Common myeloid progenitor, CD34-positive (primary cell): ENCODE results near the gene CACNB2.

Experiments
- CTCF ChIA-PET: fragments of 350-600 bp; sonication (Branson Sonifier 250); formaldehyde crosslinking; loops from one replicate; lab custom pipeline; 2021; ENCODE audit warnings: antibody characterized with exemption; lab: Charles Lee
- POLR2A ChIA-PET: fragments of 350-600 bp; sonication (Branson Sonifier 250); formaldehyde crosslinking; loops from one replicate; lab custom pipeline; 2021; ENCODE audit warnings: antibody characterized with exemption; lab: Charles Lee
- DNase-seq, 3 donors: peaks; one replicate each; pipeline versions ENCODE4 v3.0.0 to v3.0.0-alpha.2; 2013
- H3K27ac ChIP-seq, 2 experiments: 1 replicate in 1 of 2; 2 replicates in 1 of 2; pipeline ENCODE4 v1.7.0; 2013; ENCODE audit warnings: inconsistent platforms in 2 of 2, low read length in 2 of 2, mild to moderate bottlenecking in 2 of 2, low read depth in 1 of 2, moderate library complexity in 1 of 2; ENCODE audit not compliant: severe bottlenecking in 2 of 2, insufficient read depth in 1 of 2, poor library complexity in 1 of 2
- H3K27me3 ChIP-seq, 5 experiments: replicated peaks in 2 of 5; 1 replicate in 3 of 5; 2 replicates in 2 of 5; pipeline versions ENCODE4 v1.6.1 to v1.7.0; 2013; ENCODE audit warnings: low read length in 4 of 5, mild to moderate bottlenecking in 2 of 5, moderate library complexity in 2 of 5, inconsistent platforms in 1 of 5; ENCODE audit not compliant: insufficient read depth in 5 of 5, control insufficient read depth in 4 of 5
- H3K36me3 ChIP-seq, 4 experiments: 1 replicate in 2 of 4; 2 replicates in 2 of 4; pipeline versions ENCODE4 v1.6.1 to v1.7.0; 2013; ENCODE audit warnings: low read length in 3 of 4, control low read depth in 1 of 4, mild to moderate bottlenecking in 1 of 4; ENCODE audit not compliant: control insufficient read depth in 4 of 4, insufficient read depth in 4 of 4
- H3K4me1 ChIP-seq, 4 experiments: 1 replicate in 3 of 4; 2 replicates in 1 of 4; pipeline versions ENCODE4 v1.6.1 to v1.7.1; 2013; ENCODE audit warnings: low read length in 3 of 4, mild to moderate bottlenecking in 3 of 4, control low read depth in 1 of 4, inconsistent platforms in 1 of 4, moderate library complexity in 1 of 4; ENCODE audit not compliant: control insufficient read depth in 4 of 4, insufficient read depth in 4 of 4; ENCODE audit errors: control extremely low read depth in 1 of 4
- H3K4me3 ChIP-seq, 7 experiments: 1 replicate in 4 of 7; 2 replicates in 3 of 7; pipeline versions ENCODE4 v1.5.1 to v1.7.0; 2013; ENCODE audit warnings: mild to moderate bottlenecking in 7 of 7, low read length in 6 of 7, moderate library complexity in 6 of 7, inconsistent platforms in 2 of 7, low read depth in 2 of 7, control low read depth in 1 of 7; ENCODE audit not compliant: insufficient read depth in 4 of 7, control insufficient read depth in 1 of 7; ENCODE audit errors: extremely low read depth in 1 of 7
- H3K9me3 ChIP-seq, 5 experiments: 1 replicate in 4 of 5; 2 replicates in 1 of 5; pipeline versions ENCODE4 v1.6.1 to v1.7.1; 2013; ENCODE audit warnings: low read length in 4 of 5, mild to moderate bottlenecking in 2 of 5, inconsistent platforms in 1 of 5, low read depth in 1 of 5, moderate library complexity in 1 of 5; ENCODE audit not compliant: control insufficient read depth in 4 of 5, insufficient read depth in 2 of 5; ENCODE audit errors: control extremely low read depth in 1 of 5
- WGBS: methylation state at CpG from one replicate; pipeline ENCODE4 v1.1.5; 2013; ENCODE audit not compliant: insufficient coverage; 5-methylcytosine and 5-hydroxymethylcytosine counted together

CACNB2 gene

DNA sequence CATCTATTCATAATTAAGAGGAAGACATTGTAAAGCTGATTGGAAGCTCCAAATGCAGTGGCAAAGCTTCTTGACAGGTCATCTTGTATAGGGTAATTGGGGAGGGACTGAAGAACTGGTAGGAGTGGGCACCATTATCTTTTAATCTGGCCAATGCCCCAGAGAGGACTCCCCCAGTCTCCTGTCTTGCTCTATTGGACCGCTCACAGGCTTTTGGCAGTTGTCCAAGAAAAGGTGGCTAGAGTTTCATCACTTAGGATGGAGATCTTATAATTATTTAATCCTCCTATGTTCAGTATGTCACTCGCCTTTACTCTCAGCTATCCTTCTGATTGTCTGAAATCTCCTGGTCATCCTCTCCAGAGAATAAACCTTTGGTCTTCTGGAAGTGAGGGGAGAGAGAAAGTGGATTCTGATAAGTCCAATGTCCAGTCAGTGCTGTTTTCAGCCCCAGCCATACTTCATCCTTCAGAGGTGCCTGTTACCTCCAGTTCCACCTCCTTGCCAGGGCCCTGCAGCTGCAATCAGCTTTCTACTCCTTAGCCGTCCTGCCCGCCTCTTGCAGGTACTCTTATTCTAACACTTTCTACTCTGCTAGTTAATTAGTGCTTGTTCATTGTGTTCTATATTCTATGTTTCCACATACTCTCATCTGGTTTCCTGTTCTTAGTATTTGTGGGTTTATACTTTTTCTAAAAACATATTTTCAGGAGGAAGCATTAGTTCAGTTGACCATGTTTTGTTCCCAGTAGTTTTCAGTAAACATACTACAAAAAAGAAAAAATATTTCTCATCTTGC lies 269.6 kb downstream of the CACNB2 start:
- Histone ChIP-seq H3K36me3 (peaks cover 0 to 2% (median 0%) of the 10 kb centered on the region in 4 experiments), H3K4me3 (peak overlapping the region in 1 of 7 experiments; percentile 28), H3K4me1 (peaks cover 0 to 10% (median 3%) of the 10 kb centered on the region in 4 experiments), H3K27ac (no peak overlapping the region), H3K9me3 (no peaks in the 10 kb centered on the region), H3K27me3 (no peaks in the 10 kb centered on the region)
- no CpG with 5 or more reads among the region's 4 CpGs for WGBS
- DNase-seq: peak in 1 of 3 donors; percentile 13
- POLR2A ChIA-PET: no interaction called here
- CTCF ChIA-PET: no interaction called here

DNA sequence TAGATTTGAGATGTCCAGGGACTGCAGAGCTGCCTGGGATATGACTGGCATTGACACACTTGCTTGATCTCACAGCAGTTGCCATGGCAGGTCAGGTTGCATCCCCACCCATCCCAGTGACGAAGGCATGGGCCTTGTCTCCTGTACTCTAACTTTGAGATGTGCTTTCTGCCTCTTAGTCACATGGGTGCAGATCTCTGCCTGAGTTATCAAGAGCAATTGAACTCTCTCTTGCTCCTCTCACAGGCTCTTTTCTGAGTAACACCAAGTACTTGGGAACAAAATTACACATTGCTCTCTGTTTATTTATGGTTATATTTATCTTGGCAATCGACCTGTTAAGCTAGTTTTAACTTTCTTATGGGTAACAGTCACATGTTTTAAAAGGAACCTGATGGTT lies 273.8 kb downstream of the CACNB2 start:
- no peak for DNase-seq
- peaks cover 2 to 10% (median 6%) of the 10 kb centered on the region in 4 experiments for H3K4me1 ChIP-seq
- 100% methylated on average over 1 of the region's 2 CpGs for WGBS
- POLR2A ChIA-PET: no interaction called here
- CTCF ChIA-PET: no interaction called here
- no peak overlapping the region for H3K27ac ChIP-seq
- no peak overlapping the region for H3K4me3 ChIP-seq
- no peaks in the 10 kb centered on the region for H3K27me3 ChIP-seq
- peaks cover 0 to 2% (median 0%) of the 10 kb centered on the region in 5 experiments for H3K9me3 ChIP-seq
- H3K36me3 ChIP-seq: no peaks in the 10 kb centered on the region

DNA sequence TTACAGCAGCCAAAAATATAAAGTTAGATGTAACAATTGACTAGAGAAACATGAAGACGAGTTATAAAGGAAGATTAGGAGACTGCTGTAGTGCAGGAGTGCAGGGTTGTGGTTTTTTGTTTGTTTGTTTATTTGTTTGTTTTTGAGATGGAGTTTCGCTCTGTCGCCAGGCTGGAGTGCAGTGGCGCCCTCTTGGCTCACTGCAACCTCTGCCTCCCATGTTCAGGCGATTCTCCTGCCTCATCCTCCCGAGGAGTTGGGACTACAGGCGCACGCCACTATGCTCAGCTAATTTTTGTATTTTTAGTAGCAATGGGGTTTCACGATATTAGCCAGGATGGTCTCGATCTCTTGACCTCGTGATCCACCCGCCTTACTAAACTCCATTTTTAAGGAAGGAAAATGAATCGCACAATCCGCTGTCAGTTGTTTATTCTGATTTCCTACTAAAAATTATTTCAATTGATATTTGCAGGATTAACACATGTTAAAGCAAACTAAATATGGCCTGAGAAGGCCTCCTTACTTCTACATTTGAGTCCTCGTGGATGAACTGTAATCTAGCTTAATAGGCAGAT lies 277.8 kb downstream of the CACNB2 start:
- Histone ChIP-seq H3K4me1 (peaks cover 0 to 8% (median 0%) of the 10 kb centered on the region in 4 experiments), H3K9me3 (peaks cover 0 to 2% (median 0%) of the 10 kb centered on the region in 5 experiments), H3K4me3 (no peak overlapping the region), H3K27me3 (no peaks in the 10 kb centered on the region), H3K36me3 (no peaks in the 10 kb centered on the region), H3K27ac (no peak overlapping the region)
- CTCF ChIA-PET: no interaction called here
- no peak for DNase-seq
- POLR2A ChIA-PET: no interaction called here
- 98% methylated on average over 7 of the region's 15 CpGs for WGBS

DNA sequence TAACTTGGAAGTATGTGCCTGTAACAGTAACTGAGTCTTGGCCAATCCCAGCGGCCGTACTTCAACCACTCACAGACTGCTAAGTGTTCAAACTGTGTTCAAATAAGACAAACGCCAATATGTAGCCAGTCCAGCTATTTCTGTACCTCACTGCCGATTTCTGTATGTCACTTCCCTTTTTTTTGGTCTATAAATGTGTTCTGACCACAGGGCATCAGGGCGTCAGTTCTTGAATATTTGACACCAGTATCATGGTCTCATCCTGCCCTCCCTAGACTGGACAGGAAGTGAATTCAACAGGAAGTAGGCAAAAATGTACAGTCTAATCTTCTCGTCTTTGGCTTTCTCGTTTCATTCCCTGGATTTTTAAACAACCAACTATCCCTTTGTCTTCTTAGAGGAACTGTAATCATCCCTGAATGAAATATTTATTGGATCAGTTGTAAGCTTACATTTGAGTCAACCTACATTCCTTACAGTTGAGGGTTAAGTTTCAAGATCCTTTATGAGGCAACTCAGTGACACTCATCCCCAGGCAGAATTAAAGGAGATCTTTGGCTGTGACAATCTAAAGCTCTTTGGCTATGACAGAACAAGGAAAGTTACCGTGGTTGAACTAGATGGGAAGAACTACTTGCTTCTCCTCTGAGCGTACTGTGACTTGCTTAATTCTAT lies 278.5 kb downstream of the CACNB2 start:
- DNase-seq: peak in 2 of 3 donors; percentile 42 to 63
- Histone ChIP-seq H3K9me3 (peaks cover 0 to 2% (median 0%) of the 10 kb centered on the region in 5 experiments), H3K27me3 (no peaks in the 10 kb centered on the region), H3K36me3 (no peaks in the 10 kb centered on the region), H3K4me3 (no peak overlapping the region), H3K27ac (no peak overlapping the region), H3K4me1 (peaks cover 0 to 8% (median 0%) of the 10 kb centered on the region in 4 experiments)
- POLR2A ChIA-PET: no interaction called here
- CTCF ChIA-PET: no interaction called here
- 63% methylated on average over 6 of the region's 9 CpGs for WGBS

DNA sequence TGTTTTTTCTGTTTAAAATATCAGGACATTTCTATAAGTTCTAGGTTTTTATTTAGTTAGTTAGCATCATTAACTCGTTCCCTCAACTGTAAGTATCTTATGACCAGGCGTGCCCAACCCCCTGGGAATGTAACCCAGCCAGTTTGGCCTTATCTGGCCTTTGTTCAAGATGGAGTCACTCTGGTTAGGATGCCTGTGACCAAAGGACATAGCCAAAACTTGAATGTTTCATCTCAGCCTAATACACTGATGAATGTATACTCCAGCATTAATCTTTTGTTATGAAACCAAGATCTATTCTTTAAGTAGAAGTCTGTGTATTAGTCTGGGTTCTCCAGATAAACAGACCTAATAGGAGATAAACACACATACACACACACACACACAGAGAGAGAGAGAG lies 279.7 kb downstream of the CACNB2 start:
- CTCF ChIA-PET: no interaction called here
- peaks cover 0 to 3% (median 0%) of the 10 kb centered on the region in 5 experiments for H3K27me3 ChIP-seq
- H3K4me3 ChIP-seq: no peak overlapping the region
- peaks cover 0 to 8% (median 0%) of the 10 kb centered on the region in 4 experiments for H3K4me1 ChIP-seq
- no peaks in the 10 kb centered on the region for H3K36me3 ChIP-seq
- peaks cover 0 to 2% (median 0%) of the 10 kb centered on the region in 5 experiments for H3K9me3 ChIP-seq
- DNase-seq: no peak
- H3K27ac ChIP-seq: no peak overlapping the region
- no CpG with 5 or more reads among the region's 2 CpGs for WGBS
- POLR2A ChIA-PET: no interaction called here

DNA sequence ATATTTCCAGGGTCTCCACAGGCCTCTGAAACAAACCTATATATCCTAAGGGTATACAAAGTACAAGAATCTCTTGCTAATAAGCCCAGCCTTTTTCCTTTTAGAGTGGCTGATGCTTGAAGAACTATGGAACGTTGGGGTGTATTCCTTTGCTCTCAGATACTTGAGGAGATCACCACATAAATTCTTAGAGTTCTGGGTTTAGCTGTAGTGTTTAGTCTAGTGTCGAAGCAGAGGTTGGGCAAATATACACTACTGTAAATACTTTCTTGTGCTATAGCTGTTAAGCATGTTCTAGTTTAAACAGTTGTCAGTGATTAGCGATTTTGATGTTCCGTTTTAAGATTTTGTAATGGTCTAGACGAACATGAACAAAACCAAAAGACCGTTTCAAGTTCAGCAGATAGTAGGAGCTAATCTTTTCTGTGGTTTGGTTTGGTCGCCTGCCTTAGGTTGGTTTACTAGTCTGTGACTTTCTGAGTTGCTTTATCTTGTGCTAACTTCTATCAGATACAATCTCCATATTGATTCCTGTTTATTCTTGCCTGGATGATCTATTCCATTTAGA lies 281.6 kb downstream of the CACNB2 start:
- peaks cover 0 to 3% (median 0%) of the 10 kb centered on the region in 5 experiments for H3K27me3 ChIP-seq
- 85% methylated on average over 4 of the region's 7 CpGs for WGBS
- CTCF ChIA-PET: no interaction called here

More for the DNA sequence above, 281.6 kb downstream of the CACNB2 start:
- no peak overlapping the region for H3K27ac ChIP-seq
- DNase-seq: no peak
- H3K9me3 ChIP-seq: no peaks in the 10 kb centered on the region
- peaks cover 0 to 8% (median 0%) of the 10 kb centered on the region in 4 experiments for H3K4me1 ChIP-seq
- no peak overlapping the region for H3K4me3 ChIP-seq
- POLR2A ChIA-PET: no interaction called here
- no peaks in the 10 kb centered on the region for H3K36me3 ChIP-seq
